ENCODE data around the gene LRRC37A2.
"Not testable (repeated sequence)": the region's sequence is repeated elsewhere in the genome, so short reads cannot be mapped to it uniquely, and the experiment has no call there.

GRCh38 chr17:46512168-46512567, at the start of gene LRRC37A2:
- TF ChIP-seq CTCF (IDR thresholded peaks at IDR 0.05 in 4 of 5, conservative IDR thresholded peaks at IDR 0.05 in 1 of 5); POLR2A (IDR thresholded peaks at IDR 0.05): not testable (repeated sequence)
